ENCODE measurements around the gene RYR3.
A peak's percentile ranks its signal among the peaks of the same experiment; 100 is the strongest.

DNA sequence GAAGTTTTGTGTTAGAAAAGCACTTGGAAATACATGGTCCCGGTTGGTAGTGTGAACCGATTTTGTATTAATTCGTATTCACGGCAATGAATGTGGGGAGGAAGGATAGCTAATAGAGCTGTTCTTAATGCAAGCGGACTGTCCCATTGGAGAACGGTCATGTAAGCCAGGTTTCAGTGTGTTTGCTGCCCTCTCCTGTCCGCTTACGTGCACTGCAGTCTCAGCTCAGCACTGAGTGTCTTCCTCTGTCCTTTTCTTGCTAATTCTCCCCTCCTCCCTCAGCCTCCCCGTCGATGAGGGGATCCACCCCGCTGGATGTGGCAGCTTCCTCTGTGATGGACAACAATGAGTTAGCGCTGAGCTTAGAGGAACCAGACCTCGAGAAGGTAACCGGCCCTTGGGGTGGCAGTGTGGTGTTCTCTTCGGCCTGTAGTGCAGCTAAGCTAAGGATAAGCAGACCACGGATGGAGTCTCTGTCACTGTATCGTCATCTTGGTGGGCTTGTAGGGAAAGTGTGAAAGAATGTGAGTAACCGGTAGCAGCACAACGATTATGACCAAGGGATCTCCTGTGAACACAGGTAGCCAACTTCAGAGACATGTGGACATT, 390.0 kb downstream of the RYR3 start:
- TF ChIP-seq, protein P1, sequence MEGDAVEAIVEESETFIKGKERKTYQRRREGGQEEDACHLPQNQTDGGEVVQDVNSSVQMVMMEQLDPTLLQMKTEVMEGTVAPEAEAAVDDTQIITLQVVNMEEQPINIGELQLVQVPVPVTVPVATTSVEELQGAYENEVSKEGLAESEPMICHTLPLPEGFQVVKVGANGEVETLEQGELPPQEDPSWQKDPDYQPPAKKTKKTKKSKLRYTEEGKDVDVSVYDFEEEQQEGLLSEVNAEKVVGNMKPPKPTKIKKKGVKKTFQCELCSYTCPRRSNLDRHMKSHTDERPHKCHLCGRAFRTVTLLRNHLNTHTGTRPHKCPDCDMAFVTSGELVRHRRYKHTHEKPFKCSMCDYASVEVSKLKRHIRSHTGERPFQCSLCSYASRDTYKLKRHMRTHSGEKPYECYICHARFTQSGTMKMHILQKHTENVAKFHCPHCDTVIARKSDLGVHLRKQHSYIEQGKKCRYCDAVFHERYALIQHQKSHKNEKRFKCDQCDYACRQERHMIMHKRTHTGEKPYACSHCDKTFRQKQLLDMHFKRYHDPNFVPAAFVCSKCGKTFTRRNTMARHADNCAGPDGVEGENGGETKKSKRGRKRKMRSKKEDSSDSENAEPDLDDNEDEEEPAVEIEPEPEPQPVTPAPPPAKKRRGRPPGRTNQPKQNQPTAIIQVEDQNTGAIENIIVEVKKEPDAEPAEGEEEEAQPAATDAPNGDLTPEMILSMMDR (IDR thresholded peaks at IDR 0.05): peak; percentile 89
- TF ChIP-seq ZFX (IDR thresholded peaks at IDR 0.05; ENCODE audit: borderline replicate concordance): no peak
